SU-DHL-6 (cell line): Measurements from ENCODE around the gene THOC6.
A peak's percentile ranks its signal among the peaks of the same experiment; 100 is the strongest.

Experiments
- H2AFZ ChIP-seq: fragments of 200-600 bp; sonication (generic); 2 replicates; pipeline ENCODE4 v1.6.1; 2014; ENCODE audit warnings: low read depth, mild to moderate bottlenecking, moderate library complexity, mixed read lengths, antibody characterized with exemption, low read length; ENCODE audit not compliant: severe bottlenecking
- H3F3A ChIP-seq: fragments of 200-600 bp; shearing (Covaris generic); 2 replicates; pipeline ENCODE4 v1.6.0; 2016; ENCODE audit warnings: antibody characterized with exemption, mild to moderate bottlenecking; ENCODE audit not compliant: insufficient read depth
- H3K27ac ChIP-seq: fragments of 200-600 bp; sonication (generic); 2 replicates; pipeline ENCODE4 v1.5.1; 2016; ENCODE audit warnings: low read depth, mild to moderate bottlenecking, low read length, moderate library complexity, mixed read lengths
- H3K27me3 ChIP-seq: fragments of 200-600 bp; sonication (generic), shearing (Covaris generic); 2 replicates; pipeline ENCODE4 v1.6.0; 2014; ENCODE audit warnings: mild to moderate bottlenecking, low read length
- H3K36me3 ChIP-seq: fragments of 200-600 bp; sonication (generic); 2 replicates; pipeline ENCODE4 v1.6.1; 2014; ENCODE audit warnings: mild to moderate bottlenecking, low read length, mixed read lengths
- H3K4me2 ChIP-seq: fragments of 300-600, 200-600 bp; shearing (Covaris generic), sonication (generic); 2 replicates; pipeline ENCODE4 v1.6.0; 2014; ENCODE audit warnings: low read length, low read depth, mild to moderate bottlenecking; ENCODE audit not compliant: poor library complexity, severe bottlenecking
- H3K4me3 ChIP-seq: fragments of 200-600 bp; sonication (generic); 2 replicates; pipeline ENCODE4 v1.5.1; 2014; ENCODE audit warnings: antibody characterized with exemption, low read length, mild to moderate bottlenecking, mixed read lengths; ENCODE audit not compliant: insufficient read depth, poor library complexity, severe bottlenecking
- H3K79me2 ChIP-seq: fragments of 200-600 bp; sonication (generic); 2 replicates; pipeline ENCODE4 v1.6.1; 2014; ENCODE audit warnings: mild to moderate bottlenecking, low read length, moderate library complexity; ENCODE audit not compliant: insufficient read depth
- H3K9ac ChIP-seq: fragments of 200-600 bp; sonication (generic); 2 replicates; pipeline ENCODE4 v1.7.0; 2014; ENCODE audit warnings: mild to moderate bottlenecking, low read length
- H3K9me2 ChIP-seq: fragments of 200-600 bp; sonication (generic); replicated peaks from 2 replicates; pipeline ENCODE4 v1.6.1; 2014; ENCODE audit warnings: low read length; ENCODE audit not compliant: insufficient read depth
- H3K9me3 ChIP-seq: fragments of 200-600 bp; sonication (generic); 2 replicates; pipeline ENCODE4 v1.6.1; 2014; ENCODE audit warnings: low read length, mixed read lengths; ENCODE audit not compliant: insufficient read depth
- H4K20me1 ChIP-seq: fragments of 200-600 bp; sonication (generic); 2 replicates; pipeline ENCODE4 v1.6.1; 2014; ENCODE audit warnings: low read depth, mild to moderate bottlenecking, antibody characterized with exemption, low read length, moderate library complexity, mixed read lengths
- CTCF ChIP-seq: fragments of 200-600 bp; sonication (generic); IDR thresholded peaks from one replicate; pipeline ENCODE4 v1.5.1; 2017; ENCODE audit warnings: antibody characterized with exemption, mild to moderate bottlenecking, low read length, moderate library complexity; ENCODE audit not compliant: insufficient read depth, poor library complexity, severe bottlenecking
- EZH2phosphoT487 ChIP-seq: fragments of 200-600 bp; sonication (generic), shearing (Covaris generic); conservative IDR thresholded peaks from 2 replicates; pipeline ENCODE4 v1.6.1; 2018; ENCODE audit warnings: mild to moderate bottlenecking, antibody characterized with exemption, low read length, moderate library complexity, mixed read lengths

THOC6 gene

GRCh38 chr16:2979669-2980226, 44.1 kb upstream of the THOC6 start:
- Histone ChIP-seq H3K36me3 (no peaks in the 10 kb centered on the region), H3F3A (peaks cover 21% of the 10 kb centered on the region), H3K9me3 (no peaks in the 10 kb centered on the region), H3K4me3 (peak overlapping the region; percentile 83), H3K4me2 (peak overlapping the region; percentile 59), H3K27me3 (no peaks in the 10 kb centered on the region), H4K20me1 (no peaks in the 10 kb centered on the region), H3K79me2 (peaks cover 23% of the 10 kb centered on the region), H3K9me2 (no peaks in the 10 kb centered on the region), H3K27ac (peak overlapping the region; percentile 80), H2AFZ (peak overlapping the region; percentile 21), H3K9ac (peak overlapping the region; percentile 90)
- TF ChIP-seq CTCF (no peak), EZH2phosphoT487 (no peak)

GRCh38 chr16:2980227-2981176, 43.3 kb upstream of the THOC6 start, which contains the start of gene PKMYT1:
Gene PKMYT1, minus strand, starts transcription at chr16:2980446. Its CDS starts 789 bp downstream, at chr16:2979657.
- H3F3A ChIP-seq = peaks cover 21% of the 10 kb centered on the region
- no peaks in the 10 kb centered on the region for H3K9me2 ChIP-seq
- H4K20me1 ChIP-seq = no peaks in the 10 kb centered on the region
- H3K79me2 ChIP-seq = peaks cover 23% of the 10 kb centered on the region
- peak within 1 kb of the TSS; percentile 83 for H3K4me3 ChIP-seq
- H3K27me3 ChIP-seq = no peaks in the 10 kb centered on the region
- peak within 1 kb of the TSS; percentile 29 for H2AFZ ChIP-seq
- H3K4me2 ChIP-seq = peak within 1 kb of the TSS; percentile 76
- no peaks in the 10 kb centered on the region for H3K9me3 ChIP-seq
- TF ChIP-seq CTCF (no peak), EZH2phosphoT487 (no peak)
- no peaks in the 10 kb centered on the region for H3K36me3 ChIP-seq
- H3K9ac ChIP-seq = peak within 1 kb of the TSS; percentile 90
- peak within 1 kb of the TSS; percentile 80 for H3K27ac ChIP-seq

GRCh38 chr16:2981177-2981898, 42.5 kb upstream of the THOC6 start:
- H3K9me3 ChIP-seq = no peaks in the 10 kb centered on the region
- no peak for TF ChIP-seq CTCF
- peaks cover 23% of the 10 kb centered on the region for H3K79me2 ChIP-seq
- no peaks in the 10 kb centered on the region for H3K36me3 ChIP-seq
- no peaks in the 10 kb centered on the region for H3K9me2 ChIP-seq
- peaks cover 18% of the 10 kb centered on the region for H3F3A ChIP-seq
- H3K27ac ChIP-seq = no peak overlapping the region
- H4K20me1 ChIP-seq = no peaks in the 10 kb centered on the region
- peak overlapping the region; percentile 83 for H3K4me3 ChIP-seq
- H3K9ac ChIP-seq = peak overlapping the region; percentile 90
- H3K4me2 ChIP-seq = peak overlapping the region; percentile 76
- H2AFZ ChIP-seq = no peak overlapping the region
- no peaks in the 10 kb centered on the region for H3K27me3 ChIP-seq
